ENCODE measurements around the gene ZCCHC14.
"Not testable (repeated sequence)": the region's sequence is repeated elsewhere in the genome, so short reads cannot be mapped to it uniquely, and the experiment has no call there.

ZCCHC14 gene

GRCh38 chr16:87477209-87477981 is 15.4 kb downstream of the ZCCHC14 start:
- not testable (repeated sequence) for DNase-seq (ENCODE audit: low read depth)

GRCh38 chr16:87474566-87474996 is 18.2 kb downstream of the ZCCHC14 start:
- no peak for DNase-seq (ENCODE audit: low read depth)

GRCh38 chr16:87474017-87474416 is 18.8 kb downstream of the ZCCHC14 start:
- DNase-seq (ENCODE audit: low read depth), result no peak

- no peak for DNase-seq (ENCODE audit: low read depth)
Measured at GRCh38 chr16:87472935-87473334, 19.9 kb downstream of the ZCCHC14 start.

- no peak for DNase-seq (ENCODE audit: low read depth)
Measured at GRCh38 chr16:87472142-87472778, 20.6 kb downstream of the ZCCHC14 start.

- DNase-seq (ENCODE audit: low read depth), result no peak
Measured at GRCh38 chr16:87471278-87472141, 21.3 kb downstream of the ZCCHC14 start.

- DNase-seq (ENCODE audit: low read depth), result no peak
Measured at GRCh38 chr16:87470332-87470731, 22.5 kb downstream of the ZCCHC14 start.

- no peak for DNase-seq (ENCODE audit: low read depth)
Measured at GRCh38 chr16:87469169-87469568, 23.7 kb downstream of the ZCCHC14 start.

GRCh38 chr16:87468550-87468949 is 24.3 kb downstream of the ZCCHC14 start:
- no peak for DNase-seq (ENCODE audit: low read depth)

GRCh38 chr16:87466975-87467501 is 25.8 kb downstream of the ZCCHC14 start:
- no peak for DNase-seq (ENCODE audit: low read depth)

GRCh38 chr16:87465879-87466278 is 26.9 kb downstream of the ZCCHC14 start:
- no peak for DNase-seq (ENCODE audit: low read depth)

- peak; percentile 29 for DNase-seq (ENCODE audit: low read depth)
Measured at GRCh38 chr16:87465306-87465705, 27.5 kb downstream of the ZCCHC14 start.

GRCh38 chr16:87464691-87465300 is 28.0 kb downstream of the ZCCHC14 start:
- DNase-seq (ENCODE audit: low read depth), result peak; percentile 90

GRCh38 chr16:87463722-87464690 is 28.8 kb downstream of the ZCCHC14 start:
- peak; percentile 52 for DNase-seq (ENCODE audit: low read depth)

GRCh38 chr16:87461466-87461991 is 31.3 kb downstream of the ZCCHC14 start:
- peak; percentile 64 for DNase-seq (ENCODE audit: low read depth)

- no peak for DNase-seq (ENCODE audit: low read depth)
Measured at GRCh38 chr16:87460936-87461335, 31.9 kb downstream of the ZCCHC14 start.

- DNase-seq (ENCODE audit: low read depth), result no peak
Measured at GRCh38 chr16:87459833-87460232, 33.0 kb downstream of the ZCCHC14 start.

GRCh38 chr16:87459027-87459426 is 33.8 kb downstream of the ZCCHC14 start:
- no peak for DNase-seq (ENCODE audit: low read depth)

GRCh38 chr16:87458424-87458915 is 34.4 kb downstream of the ZCCHC14 start:
- DNase-seq (ENCODE audit: low read depth), result no peak

GRCh38 chr16:87457709-87458423 is 35.0 kb downstream of the ZCCHC14 start:
- DNase-seq (ENCODE audit: low read depth), result no peak

All from CMK (cell line).